ENCODE measurements around the gene ETNPPL. TPM values are rescaled to one million over a fixed set of nuclear protein-coding genes. Genes with fewer than 3 reads are reported as not detected.
"Not testable (repeated sequence)": the region's sequence is repeated elsewhere in the genome, so short reads cannot be mapped to it uniquely, and the experiment has no call there.

Gene ETNPPL
- total RNA-seq, 4 donors from 2014 or later, result not detected

DNA sequence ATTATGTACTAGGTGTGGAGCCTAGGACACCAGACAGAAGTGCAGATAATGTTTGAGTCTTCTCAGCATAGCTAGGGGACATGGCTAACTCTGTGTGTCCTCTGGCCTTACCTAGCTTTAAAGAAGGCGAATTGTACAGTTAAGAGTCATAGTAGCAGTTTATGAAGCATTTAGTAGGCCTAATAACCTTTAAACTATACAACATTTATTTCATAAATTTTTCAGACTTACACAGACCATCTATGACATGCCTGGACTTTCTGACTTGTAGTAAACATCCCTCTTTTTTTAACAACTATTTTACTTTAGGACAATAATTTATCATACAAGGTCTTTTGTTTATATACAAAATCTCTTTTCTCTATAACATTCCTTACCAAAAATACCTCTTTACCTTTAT, 37.4 kb downstream of the ETNPPL start:
- intact Hi-C loops (cut with DNase I; ENCODE audit: low total_unique reads), result no loop called here
- no peak overlapping the region for H3K4me3 ChIP-seq (ENCODE audit: low read depth, poor library complexity, severe bottlenecking)
- TF ChIP-seq, protein P1, sequence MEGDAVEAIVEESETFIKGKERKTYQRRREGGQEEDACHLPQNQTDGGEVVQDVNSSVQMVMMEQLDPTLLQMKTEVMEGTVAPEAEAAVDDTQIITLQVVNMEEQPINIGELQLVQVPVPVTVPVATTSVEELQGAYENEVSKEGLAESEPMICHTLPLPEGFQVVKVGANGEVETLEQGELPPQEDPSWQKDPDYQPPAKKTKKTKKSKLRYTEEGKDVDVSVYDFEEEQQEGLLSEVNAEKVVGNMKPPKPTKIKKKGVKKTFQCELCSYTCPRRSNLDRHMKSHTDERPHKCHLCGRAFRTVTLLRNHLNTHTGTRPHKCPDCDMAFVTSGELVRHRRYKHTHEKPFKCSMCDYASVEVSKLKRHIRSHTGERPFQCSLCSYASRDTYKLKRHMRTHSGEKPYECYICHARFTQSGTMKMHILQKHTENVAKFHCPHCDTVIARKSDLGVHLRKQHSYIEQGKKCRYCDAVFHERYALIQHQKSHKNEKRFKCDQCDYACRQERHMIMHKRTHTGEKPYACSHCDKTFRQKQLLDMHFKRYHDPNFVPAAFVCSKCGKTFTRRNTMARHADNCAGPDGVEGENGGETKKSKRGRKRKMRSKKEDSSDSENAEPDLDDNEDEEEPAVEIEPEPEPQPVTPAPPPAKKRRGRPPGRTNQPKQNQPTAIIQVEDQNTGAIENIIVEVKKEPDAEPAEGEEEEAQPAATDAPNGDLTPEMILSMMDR (IDR thresholded peaks at IDR 0.05), result no peak
- no peak for TF ChIP-seq POLR2A (IDR thresholded peaks at IDR 0.05)
- DNase-seq (ENCODE audit: low spot score in 2 of 2), result no peak
- 50 to 53% methylated on average over 1 of the region's 1 CpG for WGBS, 2 donors

DNA sequence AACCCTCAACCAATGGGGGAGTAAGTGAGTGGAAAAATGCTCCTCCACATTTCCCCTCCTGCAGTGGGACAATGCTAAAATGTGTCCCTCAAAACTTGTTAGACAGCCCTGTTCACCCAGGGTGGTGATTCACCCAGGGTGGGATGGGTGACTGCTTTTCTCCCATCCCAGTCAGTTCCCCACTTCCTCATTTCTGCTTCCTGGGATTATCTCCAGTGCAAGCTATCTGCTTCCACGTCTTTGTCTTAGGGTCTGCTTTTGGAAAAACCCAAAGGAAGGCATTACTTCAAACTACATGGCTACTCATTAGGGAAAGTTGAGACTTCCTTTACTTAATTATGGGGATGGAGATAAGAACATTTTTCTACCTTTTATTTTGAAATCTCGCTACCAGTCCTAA, 45.5 kb downstream of the ETNPPL start:
- WGBS, 2 donors, result 69 to 84% methylated on average over 2 of the region's 2 CpGs
- no peak for DNase-seq (ENCODE audit: low spot score in 2 of 2)
- TF ChIP-seq, protein P1 (IDR thresholded peaks at IDR 0.05), result no peak
- no peak for TF ChIP-seq POLR2A (IDR thresholded peaks at IDR 0.05)
- H3K4me3 ChIP-seq (ENCODE audit: low read depth, poor library complexity, severe bottlenecking), result no peak overlapping the region
- intact Hi-C loops (cut with DNase I; ENCODE audit: low total_unique reads), result no loop called here

DNA sequence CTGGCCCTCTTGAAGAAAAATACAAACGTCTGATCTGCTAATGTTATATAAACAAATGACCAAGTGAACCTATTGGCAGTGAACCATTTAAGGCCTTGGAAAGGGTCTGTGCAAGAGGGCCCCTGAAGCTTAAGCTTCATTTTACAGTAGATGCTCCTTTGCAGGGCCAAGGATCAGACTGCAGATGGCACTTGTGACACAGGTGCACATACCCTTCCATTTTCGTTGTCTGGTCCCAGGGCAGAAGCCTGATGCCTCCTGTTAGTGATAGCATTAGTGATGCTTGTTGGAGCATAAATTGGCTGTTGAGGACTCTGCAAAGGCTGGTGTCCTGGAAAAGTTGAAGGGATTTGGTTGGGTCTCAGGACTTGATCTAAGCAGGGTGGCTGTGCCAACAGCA, 46.5 kb downstream of the ETNPPL start:
- DNase-seq (ENCODE audit: low spot score in 2 of 2), result no peak
- intact Hi-C loops (cut with DNase I; ENCODE audit: low total_unique reads), result no loop called here
- WGBS, 2 donors, result 50 to 67% methylated on average over 2 of the region's 2 CpGs
- TF ChIP-seq, protein P1 (IDR thresholded peaks at IDR 0.05), result no peak
- no peak for TF ChIP-seq POLR2A (IDR thresholded peaks at IDR 0.05)
- H3K4me3 ChIP-seq (ENCODE audit: low read depth, poor library complexity, severe bottlenecking), result no peak overlapping the region

DNA sequence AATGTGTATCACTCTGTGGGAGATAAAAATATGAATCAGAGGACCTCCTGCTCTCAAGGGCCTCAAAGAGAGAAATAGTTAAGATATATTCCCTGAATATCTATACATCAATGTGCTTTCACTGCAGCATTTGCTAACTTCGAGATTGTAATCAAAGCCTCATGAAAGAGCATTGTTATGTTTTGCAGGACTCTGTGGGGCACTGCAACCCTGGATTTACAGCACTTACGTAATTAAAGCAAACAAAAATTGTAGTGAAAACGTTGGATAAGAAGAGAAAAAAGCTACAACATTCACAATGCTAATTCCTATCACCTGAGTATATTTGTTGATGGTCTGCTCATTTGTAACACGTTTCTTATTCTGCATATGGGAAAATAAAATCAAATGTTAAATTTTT, 48.0 kb downstream of the ETNPPL start:
- no peak for DNase-seq (ENCODE audit: low spot score in 2 of 2)
- intact Hi-C loops (cut with DNase I; ENCODE audit: low total_unique reads), result no loop called here
- 55 to 57% methylated on average over 4 of the region's 4 CpGs for WGBS, 2 donors
- TF ChIP-seq POLR2A (IDR thresholded peaks at IDR 0.05), result no peak
- TF ChIP-seq, protein P1 (IDR thresholded peaks at IDR 0.05), result no peak
- H3K4me3 ChIP-seq (ENCODE audit: low read depth, poor library complexity, severe bottlenecking), result no peak overlapping the region

DNA sequence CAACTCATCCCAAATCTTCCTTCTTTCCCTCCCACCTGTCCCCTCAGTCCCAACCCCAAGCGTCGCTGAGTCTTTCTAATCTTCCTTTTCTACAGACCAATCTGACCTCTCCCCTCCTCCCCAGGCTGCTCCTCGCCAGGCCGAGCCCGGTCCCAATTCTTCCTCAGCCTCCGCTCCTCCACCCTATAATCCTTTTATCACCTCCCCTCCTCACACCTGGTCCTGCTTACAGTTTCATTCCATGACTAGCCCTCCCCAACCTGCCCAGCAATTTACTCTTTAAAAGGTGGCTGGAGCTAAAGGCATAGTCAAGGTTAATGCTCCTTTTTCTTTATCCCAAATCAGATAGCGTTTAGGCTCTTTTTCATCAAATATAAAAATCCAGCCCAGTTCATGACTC, 52.3 kb downstream of the ETNPPL start:
- H3K4me3 ChIP-seq (ENCODE audit: low read depth, poor library complexity, severe bottlenecking); DNase-seq (ENCODE audit: low spot score in 2 of 2); intact Hi-C loops (cut with DNase I; ENCODE audit: low total_unique reads): not testable (repeated sequence)
- WGBS, 2 donors, result 79 to 82% methylated on average over 7 of the region's 7 CpGs

DNA sequence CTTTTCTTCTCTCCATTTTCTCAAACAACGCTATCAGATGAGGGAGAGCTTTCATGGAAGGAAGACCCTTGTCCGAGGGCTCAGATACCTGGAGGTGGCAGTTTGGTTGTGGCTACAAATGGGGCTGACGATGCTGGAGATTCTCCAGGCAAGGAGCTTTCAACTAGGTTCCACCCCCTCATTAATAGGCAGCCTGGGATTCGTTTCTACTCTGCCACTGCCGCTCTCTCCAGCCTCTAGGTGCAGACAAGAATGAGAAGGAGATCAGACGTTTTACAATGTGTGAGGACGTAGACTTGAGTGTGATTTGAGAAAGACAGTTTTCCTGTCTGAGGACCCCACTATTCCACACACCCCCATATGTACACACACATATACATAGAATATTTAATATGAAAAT, 53.1 kb downstream of the ETNPPL start:
- TF ChIP-seq POLR2A (IDR thresholded peaks at IDR 0.05), result no peak
- TF ChIP-seq, protein P1 (IDR thresholded peaks at IDR 0.05), result no peak
- no peak for DNase-seq (ENCODE audit: low spot score in 2 of 2)
- intact Hi-C loops (cut with DNase I; ENCODE audit: low total_unique reads), result no loop called here
- 64 to 71% methylated on average over 7 of the region's 7 CpGs for WGBS, 2 donors
- no peak overlapping the region for H3K4me3 ChIP-seq (ENCODE audit: low read depth, poor library complexity, severe bottlenecking)
